Heart left ventricle (tissue), 16 donors: ENCODE data around the gene KCNJ6. TPM values are rescaled to one million over a fixed set of nuclear protein-coding genes. Genes with fewer than 3 reads are reported as not detected.
"Not testable (repeated sequence)": the region's sequence is repeated elsewhere in the genome, so short reads cannot be mapped to it uniquely, and the experiment has no call there.

ENCODE experiments used
- ATAC-seq, 4 donors: fragments of 200-7000 bp; cut with Tn5 transposase; one replicate each; pipeline ENCODE4 v1.9.1; 2020 to 2022; ENCODE audit warnings: moderate library complexity in 4 of 4, mild to moderate bottlenecking in 3 of 4, moderate number of reproducible peaks in 1 of 4
- DNase-seq, 5 donors: peaks; one replicate each; pipeline ENCODE4 v3.0.0-alpha.2; 2020
- H3K27ac ChIP-seq, 12 donors: fragments of 200-600 bp; sonication (generic) in 4 of 12; one replicate each; pipeline versions ENCODE4 v1.5.0 to v1.8.0; 2016 to 2022; ENCODE audit warnings: mild to moderate bottlenecking in 2 of 12
- H3K27me3 ChIP-seq, 9 donors: fragments of 200-600 bp; sonication (generic) in 2 of 9; one replicate each; pipeline versions ENCODE4 v1.5.1 to v1.8.0; 2016 to 2022; ENCODE audit warnings: mild to moderate bottlenecking in 3 of 9
- H3K36me3 ChIP-seq, 9 donors: fragments of 200-600 bp; sonication (generic) in 2 of 9; one replicate each; pipeline versions ENCODE4 v1.5.0 to v1.8.0; 2018 to 2022; ENCODE audit warnings: mild to moderate bottlenecking in 2 of 9
- H3K4me1 ChIP-seq, 12 donors: fragments of 200-600 bp; sonication (generic) in 4 of 12; one replicate each; pipeline versions ENCODE4 v1.5.0 to v1.8.0; 2016 to 2022; ENCODE audit warnings: mild to moderate bottlenecking in 3 of 12
- H3K4me3 ChIP-seq, 12 donors: fragments of 200-600 bp; sonication (generic) in 4 of 12; one replicate each; pipeline versions ENCODE4 v1.5.0 to v1.8.0; 2017 to 2022; ENCODE audit warnings: mild to moderate bottlenecking in 9 of 12, moderate library complexity in 4 of 12
- H3K9me3 ChIP-seq, 12 donors: fragments of 200-600 bp; sonication (generic) in 4 of 12; one replicate each; pipeline versions ENCODE4 v1.5.0 to v1.8.0; 2016 to 2022; ENCODE audit warnings: mild to moderate bottlenecking in 1 of 12
- CTCF ChIP-seq, 12 donors: fragments of 200-600 bp; sonication (generic) in 4 of 12; IDR thresholded peaks; one replicate each; pipeline versions ENCODE4 v1.5.0 to v1.8.0; 2018 to 2022; ENCODE audit warnings: antibody characterized with exemption in 12 of 12, mild to moderate bottlenecking in 5 of 12
- POLR2A ChIP-seq, 2 donors: fragments of 450-650 bp; IDR thresholded peaks; one replicate each; pipeline ENCODE4 v1.6.1; 2017; ENCODE audit warnings: antibody characterized with exemption in 2 of 2, mild to moderate bottlenecking in 2 of 2, moderate library complexity in 2 of 2
- WGBS, 4 donors: extraction: QIAGEN DNeasy Blood & Tissue Kit in 2 of 4; methylation state at CpG; one replicate each; pipeline versions ENCODE4 v1.1.5 to v1.1.7; 2013 to 2018; 5-methylcytosine and 5-hydroxymethylcytosine counted together
- intact Hi-C, 10 donors: fragments of 100-400 bp; cut with DNase I; formaldehyde crosslinking; loops; one replicate each; pipeline versions ENCODE4 v1.11.1 to v1.14.2; 2022
- polyA plus RNA-seq, 2 donors: library from polyadenylated mRNA; stranded (reverse); fragments of 200-250 nt; gene quantifications; one replicate each; pipeline ENCODE4 v1.2.3, GENCODE V29; 2013
- total RNA-seq, 9 donors: library from RNA; depleted of rRNA in 2 of 9; stranded (reverse); fragments of >200 nt in 2 of 9; fragmentation: NEBNext Ultra II Directional in 3 of 9; extraction: Animal tissue kit (Norgen Biotek cat#: 25700) in 3 of 9; gene quantifications; one replicate each; pipeline versions ENCODE4 v1.1.0 to v1.2.4, GENCODE V29; 2016 to 2023
- donor health status: ischemic (EF 13 %, LVEDD 7.1; RV severe dilation, severe dysfunction).
- donor health status: healthy with polysubstance abuse.
- donor health status: DM: no; HTN: yes; CAD: no.
- donor health status: DM: no; HTN: no; CAD: no.
- donor health status: ischemic (EF 25% LVEDD 6.9; RV normal size, moderate dysfunction).
- donor health status: ischemic (EF 25% LVEDD 5.7; RV mildly dilated, moderate dysfunction).
- donor health status: healthy.
- donor health status: DM: yes; HTN: yes; CAD: no.
- donor health status: ischemic (EF 35%, LVEDD 5.7; RV mildly dilated, moderate dysfunction).
- donor health status: nonischemic (EF 11% LVEDD 7.7; RV severe dilation, severe dysfunction).
- donor health status: DM: yes; HTN: yes; CAD: no.
- donor health status: PGD.
- donor health status: ischemic (EF 29% LVEDD 5.4; RV normal size, mild dysfunction).
- donor health status: nonischemic (EF 23%, LVEDD 6.1; RV moderate dilation, normal function).

The KCNJ6 gene
- total and polyA plus RNA-seq, 11 donors = not detected

- intact Hi-C loops = no loop called here
Measured at GRCh38 chr21:37765221-37765900, 150.9 kb downstream of the KCNJ6 start.

GRCh38 chr21:37764691-37765090 is 151.6 kb downstream of the KCNJ6 start:
- no peak overlapping the region for H3K27ac ChIP-seq
- DNase-seq = no peak
- no peaks in the 10 kb centered on the region for H3K4me1 ChIP-seq
- no peaks in the 10 kb centered on the region for H3K36me3 ChIP-seq
- 44 to 81% (median 76%) methylated on average over 2 of the region's 2 CpGs for WGBS, 4 donors
- intact Hi-C loops = no loop called here
- no peaks in the 10 kb centered on the region for H3K9me3 ChIP-seq
- TF ChIP-seq CTCF (IDR thresholded peaks at IDR 0.05) (no peak), POLR2A (IDR thresholded peaks at IDR 0.05) (no peak)
- H3K27me3 ChIP-seq = peaks cover 0 to 8% (median 0%) of the 10 kb centered on the region in 9 donors
- no peak overlapping the region for H3K4me3 ChIP-seq
- ATAC-seq = no peak

More at GRCh38 chr21:37765221-37765900, 150.9 kb downstream of the KCNJ6 start:
- ATAC-seq (no peak), DNase-seq (no peak)
- no peaks in the 10 kb centered on the region for H3K9me3 ChIP-seq
- H3K27me3 ChIP-seq = peaks cover 0 to 8% (median 0%) of the 10 kb centered on the region in 9 donors
- H3K27ac ChIP-seq = no peak overlapping the region
- no peaks in the 10 kb centered on the region for H3K36me3 ChIP-seq
- 80 to 87% (median 84%) methylated on average over 4 to 5 of the region's 5 CpGs for WGBS, 4 donors
- H3K4me1 ChIP-seq = no peaks in the 10 kb centered on the region
- H3K4me3 ChIP-seq = no peak overlapping the region
- no peak for TF ChIP-seq CTCF (IDR thresholded peaks at IDR 0.05)
- TF ChIP-seq POLR2A (IDR thresholded peaks at IDR 0.05) = no peak

- TF ChIP-seq CTCF (IDR thresholded peaks at IDR 0.05) = no peak
- no peak for TF ChIP-seq POLR2A (IDR thresholded peaks at IDR 0.05)
- H3K4me1 ChIP-seq = no peaks in the 10 kb centered on the region
- DNase-seq = no peak
- H3K9me3 ChIP-seq = no peaks in the 10 kb centered on the region
- H3K27ac ChIP-seq = no peak overlapping the region
- no peak overlapping the region for H3K4me3 ChIP-seq
- ATAC-seq = no peak
- H3K36me3 ChIP-seq = no peaks in the 10 kb centered on the region
- intact Hi-C loops = no loop called here
- H3K27me3 ChIP-seq = peaks cover 0 to 4% (median 0%) of the 10 kb centered on the region in 9 donors
- 53 to 78% (median 68%) methylated on average over 4 to 5 of the region's 5 CpGs for WGBS, 4 donors
Measured at GRCh38 chr21:37763298-37763697, 153.0 kb downstream of the KCNJ6 start.

GRCh38 chr21:37762606-37763005 is 153.7 kb downstream of the KCNJ6 start:
- H3K4me1 ChIP-seq = no peaks in the 10 kb centered on the region
- 65 to 79% (median 77%) methylated on average over 11 to 12 of the region's 12 CpGs for WGBS, 4 donors
- H3K9me3 ChIP-seq = no peaks in the 10 kb centered on the region
- H3K36me3 ChIP-seq = no peaks in the 10 kb centered on the region
- ATAC-seq = no peak
- no peak for DNase-seq
- H3K27me3 ChIP-seq = peaks cover 0 to 4% (median 0%) of the 10 kb centered on the region in 9 donors
- H3K27ac ChIP-seq = no peak overlapping the region
- intact Hi-C loops = no loop called here
- TF ChIP-seq CTCF (IDR thresholded peaks at IDR 0.05) (no peak), POLR2A (IDR thresholded peaks at IDR 0.05) (no peak)
- no peak overlapping the region for H3K4me3 ChIP-seq

- intact Hi-C loops = not testable (repeated sequence)
- 90 to 96% (median 95%) methylated on average over 4 of the region's 4 CpGs for WGBS, 4 donors
Measured at GRCh38 chr21:37761406-37761805, 154.9 kb downstream of the KCNJ6 start.

More at GRCh38 chr21:37761406-37761805, 154.9 kb downstream of the KCNJ6 start:
- H3K27me3 ChIP-seq, H3K4me3 ChIP-seq, DNase-seq, H3K9me3 ChIP-seq, H3K4me1 ChIP-seq, H3K36me3 ChIP-seq, H3K27ac ChIP-seq, ATAC-seq: not testable (repeated sequence)
